Endothelial cell of umbilical vein (primary cell): ENCODE results near the gene HS6ST2. TPM values are rescaled to one million over a fixed set of nuclear protein-coding genes. Genes with fewer than 3 reads are reported as not detected.

ENCODE experiments used
- BruUV-seq: library from RNA; stranded (reverse); fragments of 400-500 nt; replicated peaks from 2 replicates; lab custom pipeline; 2021; lab: Mats Ljungman, UMichigan
- CTCF ChIA-PET: fragments of 300-600, 350-600 bp; sonication (Branson Sonifier 250); formaldehyde crosslinking; loops from one replicate; lab custom pipeline; 2021; ENCODE audit warnings: antibody characterized with exemption, inconsistent platforms; lab: Charles Lee
- POLR2A ChIA-PET: fragments of 300-600, 350-600 bp; sonication (Branson Sonifier 250); formaldehyde crosslinking; loops from one replicate; lab custom pipeline; 2021; ENCODE audit warnings: antibody characterized with exemption, inconsistent platforms; lab: Charles Lee
- DNase-seq: peaks from one replicate; pipeline ENCODE4 v3.0.0-alpha.2; 2011; ENCODE audit warnings: low read depth, low spot score
- FAIRE-seq: peaks from 2 replicates; lab custom pipeline; 2011; peaks lifted over from hg19 to GRCh38; lab: Jason Lieb, UNC
- H2AFZ ChIP-seq: 2 replicates; pipeline ENCODE4 v1.6.0; 2012; ENCODE audit warnings: low read depth, low read length, control low read depth, inconsistent platforms
- H3K27ac ChIP-seq: 2 replicates; pipeline ENCODE4 v1.5.1; 2011; ENCODE audit warnings: low read depth, mild to moderate bottlenecking, control low read depth, low read length, moderate library complexity; ENCODE audit not compliant: insufficient read depth
- H3K27me3 ChIP-seq, 2 experiments: 2 replicates each; pipeline versions ENCODE4 v1.6.0 to v1.6.1; 2011; ENCODE audit warnings: low read length in 2 of 2, mixed read lengths in 1 of 2; ENCODE audit not compliant: control insufficient read depth in 2 of 2, insufficient read depth in 2 of 2
- H3K36me3 ChIP-seq, 2 experiments: 2 replicates in 1 of 2; 3 replicates in 1 of 2; pipeline ENCODE4 v1.5.1; 2011; ENCODE audit warnings: low read length in 2 of 2, mild to moderate bottlenecking in 1 of 2, moderate library complexity in 1 of 2; ENCODE audit not compliant: control insufficient read depth in 2 of 2, insufficient read depth in 2 of 2; ENCODE audit errors: extremely low read depth in 1 of 2
- H3K4me1 ChIP-seq: 3 replicates; pipeline ENCODE4 v1.5.1; 2011; ENCODE audit warnings: mild to moderate bottlenecking, low read length; ENCODE audit not compliant: control insufficient read depth, insufficient read depth; ENCODE audit errors: extremely low read depth
- H3K4me2 ChIP-seq: 2 replicates; pipeline ENCODE4 v1.6.1; 2011; ENCODE audit warnings: low read length, control low read depth, mixed read lengths; ENCODE audit not compliant: insufficient read depth
- H3K4me3 ChIP-seq, 3 experiments: fragments of 200-600 bp in 1 of 3; sonication (generic), shearing (Covaris generic) in 1 of 3; replicated peaks in 1 of 3; 2 replicates each; pipeline ENCODE4 v1.5.1; 2011 to 2016; ENCODE audit warnings: control low read depth in 3 of 3, low read length in 3 of 3, mild to moderate bottlenecking in 2 of 3, inconsistent platforms in 1 of 3, low read depth in 1 of 3, moderate library complexity in 1 of 3; ENCODE audit not compliant: insufficient read depth in 1 of 3
- H3K79me2 ChIP-seq: 2 replicates; pipeline ENCODE4 v1.6.0; 2012; ENCODE audit warnings: low read length, inconsistent platforms; ENCODE audit not compliant: control insufficient read depth, insufficient read depth
- H3K9ac ChIP-seq: replicated peaks from 2 replicates; pipeline ENCODE3; 2011; ENCODE audit warnings: low read length, control low read depth; ENCODE audit not compliant: insufficient read depth; ENCODE audit errors: extremely low read depth
- H3K9me1 ChIP-seq: replicated peaks from 3 replicates; pipeline ENCODE4 v1.6.0; 2011; ENCODE audit warnings: mild to moderate bottlenecking, low read length; ENCODE audit not compliant: control insufficient read depth, insufficient read depth; ENCODE audit errors: extremely low read depth
- H3K9me3 ChIP-seq: replicated peaks from 2 replicates; pipeline ENCODE4 v1.5.1; 2012; ENCODE audit warnings: low read length, inconsistent platforms; ENCODE audit not compliant: control insufficient read depth, insufficient read depth
- H4K20me1 ChIP-seq: replicated peaks from 2 replicates; pipeline ENCODE3; 2011; ENCODE audit warnings: mild to moderate bottlenecking, low read length; ENCODE audit not compliant: control insufficient read depth, insufficient read depth; ENCODE audit errors: extremely low read depth
- CTCF ChIP-seq, 2 donors: IDR thresholded peaks; 1 replicate in 1 of 2; 2 replicates in 1 of 2; pipeline ENCODE4 v1.5.1; 2011; ENCODE audit warnings: low read length in 2 of 2, mild to moderate bottlenecking in 2 of 2, moderate library complexity in 2 of 2, control low read depth in 1 of 2, inconsistent platforms in 1 of 2, low read depth in 1 of 2; ENCODE audit not compliant: insufficient read depth in 1 of 2; ENCODE audit errors: extremely low read depth in 1 of 2
- EZH2 ChIP-seq: IDR thresholded peaks from 2 replicates; pipeline ENCODE4 v1.6.1; 2012; ENCODE audit warnings: borderline replicate concordance, low read depth, mild to moderate bottlenecking, moderate library complexity, low read length, inconsistent platforms; ENCODE audit not compliant: severe bottlenecking
- FOS ChIP-seq: IDR thresholded peaks from 2 replicates; pipeline ENCODE4 v1.6.1; 2011; ENCODE audit warnings: mild to moderate bottlenecking, low read length, moderate library complexity, borderline replicate concordance; ENCODE audit not compliant: insufficient read depth
- GATA2 ChIP-seq: IDR thresholded peaks from 2 replicates; pipeline ENCODE4 v1.7.0; 2011; ENCODE audit warnings: low read depth, mild to moderate bottlenecking, moderate library complexity, mixed read lengths, low read length; ENCODE audit not compliant: insufficient read length, insufficient read depth
- JUN ChIP-seq: IDR thresholded peaks from 2 replicates; pipeline ENCODE4 v1.6.1; 2011; ENCODE audit warnings: borderline replicate concordance, low read depth; ENCODE audit not compliant: insufficient read length, insufficient read depth
- MAX ChIP-seq: IDR thresholded peaks from 2 replicates; pipeline ENCODE4 v1.6.1; 2011; ENCODE audit not compliant: insufficient read depth, insufficient read length
- MYC ChIP-seq: IDR thresholded peaks from one replicate; pipeline ENCODE4 v1.6.1; 2011; ENCODE audit warnings: mild to moderate bottlenecking, low read depth, low read length
- POLR2A ChIP-seq: IDR thresholded peaks from 2 replicates; pipeline ENCODE4 v1.6.1; 2012; ENCODE audit warnings: low read depth, mild to moderate bottlenecking, control low read depth, low read length
- POLR2AphosphoS5 ChIP-seq: IDR thresholded peaks from 2 replicates; pipeline ENCODE4 v1.6.1; 2012; ENCODE audit warnings: low read depth, mild to moderate bottlenecking, control low read depth, low read length, moderate library complexity; ENCODE audit not compliant: insufficient read depth
- dilution Hi-C: fragments of 300-500 bp; cut with MboI; formaldehyde crosslinking; loops from one replicate; pipeline ENCODE4 v1.15.0; 2019; ENCODE audit warnings: low sequenced_read_pairs; ENCODE audit not compliant: extremely low pct_ligation_motif_present
- intact Hi-C: fragments of 100-400 bp; cut with micrococcal nuclease; formaldehyde crosslinking; loops from one replicate; pipeline ENCODE4 v1.10.0; 2022
- polyA plus RNA-seq, 4 experiments: library from polyadenylated mRNA; depleted of rRNA in 3 of 4; stranded (reverse) in 3 of 4; unstranded in 1 of 4; fragments of >200 nt; gene quantifications; 2 replicates each; pipeline versions ENCODE4 v1.2.1 to v1.2.3, GENCODE V29; 2011 to 2012; ENCODE audit warnings: missing spikeins in 1 of 4
- total RNA-seq: library from RNA; stranded (reverse); gene quantifications from 2 replicates; pipeline ENCODE4 v1.2.3, GENCODE V29; 2021

Gene HS6ST2
- total and polyA plus RNA-seq, 2 donors (not counting 3 experiments of a cell fraction or from before 2014, with no cell fraction given), result 0.49 to 0.84 TPM

- H3K9me1 ChIP-seq, result no peaks in the 10 kb centered on the region
- no peak overlapping the region for H3K9ac ChIP-seq
- no peak for DNase-seq
- H3K27me3 ChIP-seq, result no peaks in the 10 kb centered on the region
- H3K79me2 ChIP-seq, result no peaks in the 10 kb centered on the region
- H3K4me1 ChIP-seq, result no peaks in the 10 kb centered on the region
- no peaks in the 10 kb centered on the region for H4K20me1 ChIP-seq
- no peak for TF ChIP-seq JUN
- no peak for TF ChIP-seq POLR2A
- no peak for TF ChIP-seq CTCF (IDR thresholded peaks at IDR 0.05; ENCODE audit: extremely low read depth in 1 of 2, insufficient read depth in 1 of 2, low read depth in 1 of 2, low read length in 2 of 2)
- no peak for TF ChIP-seq GATA2
- no peak for TF ChIP-seq POLR2AphosphoS5
- TF ChIP-seq MYC, result no peak
- TF ChIP-seq MAX, result no peak
- no peak for TF ChIP-seq EZH2
- no peak for TF ChIP-seq FOS
- POLR2A ChIA-PET, result no interaction called here
- no TSS peak for BruUV-seq
- no peak overlapping the region for H2AFZ ChIP-seq
- H3K9me3 ChIP-seq, result no peaks in the 10 kb centered on the region
- H3K27ac ChIP-seq, result no peak overlapping the region
- CTCF ChIA-PET, result no interaction called here
- intact Hi-C loops, result no loop called here
- no peaks in the 10 kb centered on the region for H3K36me3 ChIP-seq
- dilution Hi-C loops, result no loop called here
- H3K4me3 ChIP-seq, result no peak overlapping the region
- no peak for FAIRE-seq
- H3K4me2 ChIP-seq, result no peak overlapping the region
Measured at GRCh38 chrX:132704769-132705168, 253.7 kb downstream of the HS6ST2 start.
